Right renal pelvis (tissue), 4 donors: Measurements from ENCODE around the gene RLF. TPM values are rescaled to one million over a fixed set of nuclear protein-coding genes. Genes with fewer than 3 reads are reported as not detected.
A peak's percentile ranks its signal among the peaks of the same experiment; 100 is the strongest.

Source experiments
- DNase-seq, 4 donors: peaks; one replicate each; pipeline ENCODE4 v3.0.0-alpha.2; 2013; ENCODE audit warnings: low read depth in 4 of 4, low spot score in 3 of 4, missing footprints in 1 of 4
- polyA plus RNA-seq, 4 donors: library from polyadenylated mRNA; unstranded; fragments of 120-200 nt; gene quantifications; one replicate each; pipeline ENCODE4 v1.2.1, GENCODE V29; 2013; ENCODE audit not compliant: insufficient read length in 4 of 4

The RLF gene, protein sequence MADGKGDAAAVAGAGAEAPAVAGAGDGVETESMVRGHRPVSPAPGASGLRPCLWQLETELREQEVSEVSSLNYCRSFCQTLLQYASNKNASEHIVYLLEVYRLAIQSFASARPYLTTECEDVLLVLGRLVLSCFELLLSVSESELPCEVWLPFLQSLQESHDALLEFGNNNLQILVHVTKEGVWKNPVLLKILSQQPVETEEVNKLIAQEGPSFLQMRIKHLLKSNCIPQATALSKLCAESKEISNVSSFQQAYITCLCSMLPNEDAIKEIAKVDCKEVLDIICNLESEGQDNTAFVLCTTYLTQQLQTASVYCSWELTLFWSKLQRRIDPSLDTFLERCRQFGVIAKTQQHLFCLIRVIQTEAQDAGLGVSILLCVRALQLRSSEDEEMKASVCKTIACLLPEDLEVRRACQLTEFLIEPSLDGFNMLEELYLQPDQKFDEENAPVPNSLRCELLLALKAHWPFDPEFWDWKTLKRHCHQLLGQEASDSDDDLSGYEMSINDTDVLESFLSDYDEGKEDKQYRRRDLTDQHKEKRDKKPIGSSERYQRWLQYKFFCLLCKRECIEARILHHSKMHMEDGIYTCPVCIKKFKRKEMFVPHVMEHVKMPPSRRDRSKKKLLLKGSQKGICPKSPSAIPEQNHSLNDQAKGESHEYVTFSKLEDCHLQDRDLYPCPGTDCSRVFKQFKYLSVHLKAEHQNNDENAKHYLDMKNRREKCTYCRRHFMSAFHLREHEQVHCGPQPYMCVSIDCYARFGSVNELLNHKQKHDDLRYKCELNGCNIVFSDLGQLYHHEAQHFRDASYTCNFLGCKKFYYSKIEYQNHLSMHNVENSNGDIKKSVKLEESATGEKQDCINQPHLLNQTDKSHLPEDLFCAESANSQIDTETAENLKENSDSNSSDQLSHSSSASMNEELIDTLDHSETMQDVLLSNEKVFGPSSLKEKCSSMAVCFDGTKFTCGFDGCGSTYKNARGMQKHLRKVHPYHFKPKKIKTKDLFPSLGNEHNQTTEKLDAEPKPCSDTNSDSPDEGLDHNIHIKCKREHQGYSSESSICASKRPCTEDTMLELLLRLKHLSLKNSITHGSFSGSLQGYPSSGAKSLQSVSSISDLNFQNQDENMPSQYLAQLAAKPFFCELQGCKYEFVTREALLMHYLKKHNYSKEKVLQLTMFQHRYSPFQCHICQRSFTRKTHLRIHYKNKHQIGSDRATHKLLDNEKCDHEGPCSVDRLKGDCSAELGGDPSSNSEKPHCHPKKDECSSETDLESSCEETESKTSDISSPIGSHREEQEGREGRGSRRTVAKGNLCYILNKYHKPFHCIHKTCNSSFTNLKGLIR (N-terminal part only)
- 10 to 100 TPM; 22.1 to 26.8 (median 24.4) TPM for polyA plus RNA-seq

DNA sequence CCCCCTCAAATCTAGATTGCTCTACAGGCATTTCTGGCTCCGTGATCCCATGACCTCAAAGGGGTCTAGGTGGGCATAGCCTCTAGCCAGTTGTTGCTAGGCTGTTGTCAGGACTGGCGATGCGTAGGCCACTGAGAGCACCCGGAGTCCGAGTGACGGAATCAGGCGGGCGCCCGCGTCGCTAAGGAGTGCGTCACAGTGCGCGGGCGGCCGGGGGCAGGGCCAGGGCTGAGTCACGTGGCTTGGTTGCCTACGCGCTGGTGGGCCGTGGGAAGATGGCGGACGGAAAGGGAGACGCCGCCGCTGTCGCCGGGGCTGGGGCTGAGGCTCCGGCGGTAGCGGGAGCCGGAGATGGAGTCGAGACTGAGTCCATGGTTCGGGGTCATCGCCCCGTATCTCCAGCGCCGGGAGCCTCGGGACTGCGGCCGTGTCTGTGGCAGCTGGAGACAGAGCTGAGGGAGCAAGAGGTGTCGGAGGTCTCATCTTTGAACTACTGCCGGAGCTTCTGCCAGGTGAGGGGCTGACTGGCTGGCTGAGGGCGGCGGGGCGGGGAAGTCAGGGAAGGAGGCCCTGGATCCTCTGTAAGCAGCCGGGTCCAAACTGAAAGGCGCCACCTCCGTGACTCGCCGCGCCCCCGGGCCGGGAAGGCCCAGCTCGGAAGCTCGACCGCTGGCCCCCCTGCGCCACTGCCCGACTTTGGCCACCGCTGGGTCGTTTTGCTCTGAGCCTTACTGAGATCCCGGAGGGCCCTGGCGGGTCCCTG, at the start of gene RLF:
RLF (plus strand) TSS at position 263 of the 763 bp plus-strand sequence; CDS start at position 276, 13 bp downstream.
- DNase-seq = peak; percentile 88 to 91 (median 90)

- DNase-seq = no peak
Observed at GRCh38 chr1:40114400-40114799, 46.8 kb upstream of the RLF start.

GRCh38 chr1:40120128-40120527, 41.1 kb upstream of the RLF start:
- DNase-seq = no peak

DNA sequence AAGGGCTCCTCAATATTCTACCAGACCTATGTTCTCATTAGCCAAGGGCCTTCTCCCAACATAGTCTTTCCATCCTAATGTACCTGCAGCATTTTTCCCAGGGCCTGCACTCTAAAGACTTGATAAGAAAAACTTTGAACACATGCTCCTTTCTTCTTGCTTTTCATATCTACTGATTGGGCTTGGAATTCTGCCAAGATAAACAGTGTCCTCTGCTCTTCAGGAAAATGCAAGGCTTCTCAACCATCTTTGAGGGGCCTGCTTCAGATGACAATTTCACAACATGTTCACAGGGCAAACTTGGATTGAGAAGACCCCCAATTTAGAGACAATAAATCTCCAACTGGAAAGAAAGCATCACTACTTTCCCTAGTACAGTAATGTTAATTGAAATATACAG, 38.3 kb upstream of the RLF start:
- DNase-seq = no peak

GRCh38 chr1:40130892-40131291, 30.3 kb upstream of the RLF start:
- no peak for DNase-seq

- DNase-seq = peak in 1 of 4 donors; percentile 10
Observed at GRCh38 chr1:40132383-40133311, 28.5 kb upstream of the RLF start.

DNA sequence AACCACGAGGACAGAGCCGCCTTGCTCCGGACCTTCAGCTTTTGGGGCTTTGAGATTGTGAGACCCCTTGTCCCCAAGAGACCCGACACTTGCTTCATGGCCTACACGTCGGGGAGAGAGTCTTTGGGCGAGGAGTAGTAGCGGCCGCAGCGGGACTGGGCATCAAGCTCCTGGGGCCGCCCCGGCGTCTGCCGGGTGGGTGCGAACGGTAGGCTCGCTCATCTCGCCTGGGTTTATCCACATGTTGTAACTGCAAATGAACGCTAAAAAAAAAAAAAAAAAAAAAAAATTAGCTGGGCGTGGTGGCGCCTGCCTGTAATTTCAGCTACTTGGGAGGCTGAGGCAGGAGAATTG, 27.9 kb upstream of the RLF start:
- no peak for DNase-seq

DNA sequence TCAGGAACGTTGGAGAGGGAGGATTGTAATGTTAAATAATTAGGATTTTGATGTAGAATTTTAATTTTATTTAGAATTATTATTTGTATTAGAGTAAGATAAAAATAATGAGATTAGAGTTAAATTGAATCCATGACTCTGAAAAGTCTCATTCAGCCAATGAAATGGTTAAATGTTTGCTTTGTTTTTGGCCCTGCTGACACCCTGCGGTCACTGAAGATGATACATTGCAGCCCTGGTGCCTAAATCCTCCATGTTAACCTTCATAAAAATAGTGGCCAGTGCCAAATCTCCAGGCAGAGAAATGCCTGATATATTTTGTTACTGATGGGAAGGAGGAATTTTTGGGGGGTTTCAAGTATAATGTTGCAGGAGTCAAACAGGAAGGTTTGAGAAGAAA, 27.3 kb upstream of the RLF start:
- DNase-seq = no peak

DNA sequence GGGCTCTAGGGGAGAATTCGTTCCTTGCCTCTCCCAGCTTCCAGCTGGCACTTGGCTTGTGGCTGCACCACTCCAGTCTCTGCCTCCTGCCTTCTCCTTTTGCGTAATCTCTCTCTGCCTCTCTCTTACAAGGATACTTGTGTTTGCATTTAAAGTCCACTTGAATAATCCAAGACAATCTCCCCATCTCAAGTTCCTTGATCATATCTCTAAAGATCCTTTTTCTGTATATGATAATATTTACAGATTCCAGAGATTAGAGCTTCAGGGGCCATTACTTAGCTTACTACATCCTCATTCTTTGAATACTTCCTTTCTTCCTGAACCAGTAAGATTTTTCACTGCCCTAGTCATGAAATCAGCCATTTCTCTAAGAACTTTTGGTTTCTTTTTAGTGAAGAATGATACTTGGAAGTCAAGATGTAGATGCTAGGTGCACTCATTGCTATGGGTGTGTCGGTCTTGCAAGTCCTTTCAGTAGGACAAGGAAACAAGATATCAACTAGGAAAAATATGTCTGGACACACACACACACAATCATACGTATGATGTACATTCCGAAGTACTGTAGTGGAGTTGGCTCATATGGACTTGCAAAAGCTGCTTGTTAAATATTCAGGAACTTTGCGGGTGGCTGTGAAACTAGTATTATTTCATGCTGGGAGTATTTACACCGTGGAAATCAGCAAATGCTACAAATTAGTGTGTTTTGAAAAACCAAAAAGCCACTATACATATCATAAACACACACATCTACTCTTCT, 20.8 kb upstream of the RLF start:
- no peak for DNase-seq

DNA sequence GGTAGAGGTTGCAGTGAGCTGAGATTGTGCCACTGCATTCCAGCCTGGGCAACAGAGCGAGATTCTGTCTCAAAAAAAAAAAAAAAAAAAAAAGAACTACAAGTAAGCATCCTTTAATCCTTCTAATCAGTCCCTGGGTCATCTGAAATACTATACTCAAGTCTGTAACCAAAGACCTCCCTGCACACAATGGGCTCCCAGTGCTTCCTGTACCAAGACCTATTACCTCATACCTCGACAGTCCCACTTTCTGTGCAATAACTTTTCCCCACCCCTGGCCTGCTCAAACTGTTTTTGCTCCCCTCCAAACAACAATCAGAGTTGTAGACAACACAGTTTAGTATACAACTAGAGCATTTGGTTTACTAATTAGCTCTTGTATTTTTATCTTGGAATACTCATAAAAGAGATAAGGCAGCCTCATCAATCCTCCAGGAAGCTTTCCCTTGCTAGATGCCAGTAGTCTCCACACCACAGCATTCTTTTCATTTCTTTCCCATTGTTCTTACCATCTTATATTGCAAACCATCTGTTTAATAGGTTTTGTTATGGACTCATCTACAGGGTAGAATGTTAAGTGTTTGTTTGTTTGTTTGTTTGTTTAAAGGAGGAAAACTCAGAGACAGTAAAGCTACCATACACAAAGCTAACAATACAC, 19.2 kb upstream of the RLF start:
- no peak for DNase-seq

DNA sequence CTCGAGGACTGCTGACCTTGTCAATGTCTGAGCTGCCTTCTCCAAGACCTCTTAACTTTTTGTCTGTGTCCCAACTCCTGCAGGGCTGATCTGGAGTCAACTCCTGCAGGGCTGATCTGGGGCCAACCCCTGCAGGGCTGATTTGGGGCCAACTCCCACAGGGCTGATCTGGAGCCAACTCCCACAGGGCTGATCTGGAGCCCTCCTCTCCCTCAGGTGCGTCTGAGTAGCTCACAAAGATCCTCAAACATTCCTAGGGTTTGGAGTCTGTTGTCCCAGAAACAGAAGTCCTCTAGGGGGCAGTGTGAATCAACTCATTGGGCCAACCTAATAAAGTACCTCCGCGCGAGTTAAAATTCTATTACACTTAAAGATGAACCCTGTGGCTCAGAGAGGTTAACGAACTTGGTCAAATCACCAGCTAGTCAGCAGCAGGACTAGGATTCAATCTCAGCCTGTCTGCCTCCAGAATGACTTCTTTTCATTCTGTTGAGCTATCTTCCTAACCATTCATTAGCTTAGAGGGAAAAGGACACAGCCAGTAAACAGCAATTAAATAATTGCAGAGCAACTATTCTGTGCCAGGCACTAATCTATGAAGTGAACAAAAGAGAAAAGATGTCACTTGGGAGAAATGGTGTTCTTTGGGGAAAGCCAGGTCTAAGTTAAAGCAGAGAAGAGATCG, 17.2 kb upstream of the RLF start:
- DNase-seq = peak; percentile 54 to 71 (median 65)

GRCh38 chr1:40151457-40152079, 9.6 kb upstream of the RLF start:
- no peak for DNase-seq

GRCh38 chr1:40153073-40153770, 8.0 kb upstream of the RLF start:
- DNase-seq = peak in 1 of 4 donors; percentile 29

- no peak for DNase-seq
Observed at GRCh38 chr1:40155135-40155534, 6.1 kb upstream of the RLF start.

DNA sequence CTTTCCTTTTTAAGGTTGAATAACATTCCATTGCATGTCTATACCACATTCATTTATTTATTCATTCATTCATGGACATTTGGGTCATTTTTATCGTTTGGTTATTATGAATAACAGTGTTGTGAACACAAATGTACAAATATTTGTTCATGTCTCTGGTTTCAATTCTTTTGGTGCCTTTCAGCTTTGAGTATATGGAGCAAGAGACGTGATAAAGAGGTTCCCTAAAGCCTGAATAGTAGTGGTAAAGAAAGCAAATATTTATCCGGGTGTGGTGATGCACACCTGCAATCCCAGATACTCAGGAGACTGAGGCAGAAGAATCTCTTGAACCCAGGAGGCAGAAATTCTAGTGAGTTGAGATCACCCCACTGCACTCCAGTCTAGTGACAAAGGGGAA, 5.3 kb upstream of the RLF start:
- no peak for DNase-seq

DNA sequence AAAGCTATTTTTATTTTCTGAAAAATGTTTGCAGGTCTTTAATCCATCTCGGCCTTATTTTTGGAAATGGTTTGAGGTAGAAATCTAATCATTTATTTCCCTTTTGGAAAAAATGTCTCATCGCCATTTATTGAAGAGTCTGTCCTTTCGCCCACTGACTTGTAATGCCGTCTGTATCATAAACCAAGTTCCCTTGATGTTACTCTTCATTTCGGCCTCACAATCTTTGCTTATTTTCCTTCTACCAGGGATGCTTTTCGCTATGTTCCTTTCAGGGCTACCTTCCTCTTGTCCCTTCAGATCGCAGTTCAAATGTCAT, 422 bp upstream of the RLF start:
- DNase-seq = no peak
